H9 (cell line): ENCODE data around the gene PEX14. TPM values are rescaled to one million over a fixed set of nuclear protein-coding genes. Genes with fewer than 3 reads are reported as not detected.
A peak's percentile ranks its signal among the peaks of the same experiment; 100 is the strongest.

Experiments
- DNase-seq: peaks from one replicate; pipeline ENCODE4 v3.0.0-alpha.2; 2017
- H2AFZ ChIP-seq: one replicate; pipeline ENCODE4 v1.6.1; 2013; ENCODE audit warnings: mild to moderate bottlenecking, low read length, control low read depth, moderate library complexity
- H2AK5ac ChIP-seq: 2 replicates; pipeline ENCODE4 v1.6.1; 2013; ENCODE audit warnings: low read length, control low read depth, mixed read lengths; ENCODE audit not compliant: insufficient read length
- H2BK120ac ChIP-seq: one replicate; pipeline ENCODE4 v1.6.1; 2013; ENCODE audit warnings: low read depth, mild to moderate bottlenecking, low read length, control low read depth, inconsistent platforms; ENCODE audit not compliant: poor library complexity, severe bottlenecking
- H2BK12ac ChIP-seq: 2 replicates; pipeline ENCODE4 v1.6.1; 2013; ENCODE audit warnings: low read length, control low read depth, mixed read lengths, low read depth; ENCODE audit not compliant: insufficient read length
- H2BK15ac ChIP-seq: 2 replicates; pipeline ENCODE4 v1.6.1; 2013; ENCODE audit warnings: low read depth, low read length, control low read depth
- H2BK20ac ChIP-seq: one replicate; pipeline ENCODE4 v1.6.1; 2013; ENCODE audit warnings: low read depth, mild to moderate bottlenecking, low read length, control low read depth, inconsistent platforms; ENCODE audit not compliant: poor library complexity, severe bottlenecking
- H2BK5ac ChIP-seq: 2 replicates; pipeline ENCODE4 v1.6.1; 2013; ENCODE audit warnings: low read length, control low read depth, mixed read lengths; ENCODE audit not compliant: insufficient read length
- H3K14ac ChIP-seq: 2 replicates; pipeline ENCODE4 v1.6.1; 2013; ENCODE audit warnings: low read length, control low read depth; ENCODE audit not compliant: insufficient read depth
- H3K18ac ChIP-seq: 2 replicates; pipeline ENCODE4 v1.6.1; 2013; ENCODE audit warnings: low read depth, mild to moderate bottlenecking, mixed read lengths, low read length, control low read depth; ENCODE audit not compliant: insufficient read length
- H3K23ac ChIP-seq: 2 replicates; pipeline ENCODE4 v1.6.1; 2013; ENCODE audit warnings: low read length, control low read depth, mixed read lengths, low read depth; ENCODE audit not compliant: insufficient read length
- H3K23me2 ChIP-seq: 2 replicates; pipeline ENCODE4 v1.6.1; 2013; ENCODE audit warnings: low read depth, mild to moderate bottlenecking, mixed read lengths, low read length, control low read depth; ENCODE audit not compliant: insufficient read length, poor library complexity, severe bottlenecking
- H3K27ac ChIP-seq: 2 replicates; pipeline ENCODE4 v1.5.1; 2013; ENCODE audit warnings: low read length, control low read depth, mixed read lengths, low read depth; ENCODE audit not compliant: insufficient read length
- H3K27me3 ChIP-seq: 2 replicates; pipeline ENCODE4 v1.6.1; 2013; ENCODE audit warnings: low read length, control low read depth, inconsistent platforms; ENCODE audit not compliant: insufficient read depth
- H3K4ac ChIP-seq: 2 replicates; pipeline ENCODE4 v1.6.1; 2013; ENCODE audit warnings: low read depth, mild to moderate bottlenecking, control low read depth, inconsistent platforms, low read length, moderate library complexity
- H3K4me1 ChIP-seq: 2 replicates; pipeline ENCODE4 v1.6.1; 2013; ENCODE audit warnings: low read length, control low read depth, inconsistent platforms; ENCODE audit not compliant: insufficient read depth
- H3K4me2 ChIP-seq: 2 replicates; pipeline ENCODE4 v1.6.1; 2013; ENCODE audit warnings: low read length, control low read depth, mixed read lengths; ENCODE audit not compliant: insufficient read length, insufficient read depth
- H3K56ac ChIP-seq: 2 replicates; pipeline ENCODE4 v1.6.1; 2013; ENCODE audit warnings: low read depth, mild to moderate bottlenecking, mixed read lengths, low read length, control low read depth; ENCODE audit not compliant: insufficient read length
- H3K79me1 ChIP-seq: 2 replicates; pipeline ENCODE4 v1.6.1; 2013; ENCODE audit warnings: low read depth, mild to moderate bottlenecking, moderate library complexity, low read length, control low read depth, inconsistent platforms; ENCODE audit not compliant: insufficient read depth, poor library complexity, severe bottlenecking
- H3K79me2 ChIP-seq: 2 replicates; pipeline ENCODE4 v1.6.1; 2013; ENCODE audit warnings: low read length, control low read depth, inconsistent platforms; ENCODE audit not compliant: insufficient read depth
- H3K9ac ChIP-seq: 2 replicates; pipeline ENCODE4 v1.6.1; 2013; ENCODE audit warnings: low read length, control low read depth, mixed read lengths; ENCODE audit not compliant: insufficient read length; ENCODE audit errors: extremely low read depth
- H3K9me3 ChIP-seq: one replicate; pipeline ENCODE4 v1.6.1; 2013; ENCODE audit warnings: low read depth, low read length, inconsistent platforms; ENCODE audit not compliant: control insufficient read depth
- H3T11ph ChIP-seq: one replicate; pipeline ENCODE4 v1.6.1; 2013; ENCODE audit warnings: mild to moderate bottlenecking, low read length, control low read depth, inconsistent platforms
- H4K20me1 ChIP-seq: one replicate; pipeline ENCODE4 v1.6.1; 2013; ENCODE audit not compliant: control insufficient read depth, insufficient read length, insufficient read depth
- H4K5ac ChIP-seq: 2 replicates; pipeline ENCODE4 v1.6.1; 2013; ENCODE audit warnings: low read depth, mild to moderate bottlenecking, mixed read lengths, low read length, control low read depth; ENCODE audit not compliant: insufficient read length
- H4K8ac ChIP-seq: replicated peaks from 2 replicates; pipeline ENCODE4 v1.6.1; 2013; ENCODE audit warnings: low read length, control low read depth, mixed read lengths, low read depth; ENCODE audit not compliant: insufficient read length
- H4K91ac ChIP-seq: 2 replicates; pipeline ENCODE4 v1.6.1; 2013; ENCODE audit warnings: low read depth, mild to moderate bottlenecking, moderate library complexity, mixed read lengths, low read length, control low read depth; ENCODE audit not compliant: insufficient read length
- H3K27ac Mint-ChIP-seq, 3 experiments: 2 replicates in 2 of 3; 3 replicates in 1 of 3; pipeline ENCODE4 v1.8.0; 2020 to 2021; ENCODE audit warnings: mixed read lengths in 3 of 3, mild to moderate bottlenecking in 1 of 3, moderate library complexity in 1 of 3
- H3K27me3 Mint-ChIP-seq: 2 replicates; pipeline ENCODE4 v1.8.0; 2021; ENCODE audit warnings: low read depth, mild to moderate bottlenecking, moderate library complexity, mixed read lengths
- H3K36me3 Mint-ChIP-seq, 3 experiments: 2 replicates in 2 of 3; 3 replicates in 1 of 3; pipeline ENCODE4 v1.8.0; 2020 to 2021; ENCODE audit warnings: low read depth in 3 of 3, mixed read lengths in 3 of 3; ENCODE audit not compliant: insufficient read depth in 1 of 3
- H3K4me1 Mint-ChIP-seq, 2 experiments: 2 replicates each; pipeline ENCODE4 v1.8.0; 2020; ENCODE audit warnings: mixed read lengths in 2 of 2
- H3K4me3 Mint-ChIP-seq, 2 experiments: 2 replicates in 1 of 2; 3 replicates in 1 of 2; pipeline ENCODE4 v1.8.0; 2020 to 2021; ENCODE audit warnings: mild to moderate bottlenecking in 2 of 2, mixed read lengths in 2 of 2, moderate library complexity in 1 of 2
- H3K9me3 Mint-ChIP-seq, 2 experiments: 2 replicates in 1 of 2; 3 replicates in 1 of 2; pipeline ENCODE4 v1.8.0; 2020; ENCODE audit warnings: mild to moderate bottlenecking in 2 of 2, mixed read lengths in 2 of 2, moderate library complexity in 1 of 2
- CTCF ChIP-seq: fragments of 200-600 bp; sonication (generic); conservative IDR thresholded peaks from 3 replicates; pipeline ENCODE4 v1.8.0; 2021; ENCODE audit warnings: antibody characterized with exemption, mild to moderate bottlenecking
- WGBS: extraction: QIAGEN DNeasy Blood & Tissue Kit; methylation state at CpG from one replicate; pipeline ENCODE4 v1.1.7; 2013; ENCODE audit warnings: missing lambda C conversion rate, low lambda C conversion rate, mixed read lengths; ENCODE audit not compliant: insufficient read length; ENCODE audit errors: extremely low coverage; 5-methylcytosine and 5-hydroxymethylcytosine counted together
- total RNA-seq: library from RNA; stranded (reverse); gene quantifications from 2 replicates; pipeline ENCODE4 v1.2.1, GENCODE V29; 2021

PEX14 gene
- total RNA-seq, 1 experiment from 2014 or later, result 23.9 TPM

GRCh38 chr1:10598389-10598702 is 123.6 kb downstream of the PEX14 start:
- Histone ChIP-seq H3K79me1 (no peaks in the 10 kb centered on the region), H4K20me1 (peaks cover 2% of the 10 kb centered on the region), H2AFZ (no peak overlapping the region), H2BK5ac (no peak overlapping the region), H3K9ac (no peak overlapping the region), H4K91ac (no peak overlapping the region), H3K27ac (no peak overlapping the region), H3K4ac (no peak overlapping the region), H3K79me2 (no peaks in the 10 kb centered on the region), H2AK5ac (no peak overlapping the region), H3K18ac (no peak overlapping the region), H3K4me1 (peaks cover 11% of the 10 kb centered on the region; the same call in 1 of the 2 replicates), H3K4me2 (no peak overlapping the region), H3K9me3 (no peaks in the 10 kb centered on the region), H2BK15ac (no peak overlapping the region), H3K14ac (no peak overlapping the region), H2BK12ac (no peak overlapping the region), H2BK120ac (no peak overlapping the region), H4K5ac (no peak overlapping the region), H2BK20ac (no peak overlapping the region), H3K23me2 (peaks cover 4% of the 10 kb centered on the region), H3K27me3 (no peaks in the 10 kb centered on the region; the same call in 1 of the 2 replicates), H3K23ac (no peak overlapping the region), H3T11ph (no peak overlapping the region), H4K8ac (no peak overlapping the region), H3K56ac (no peak overlapping the region)
- Mint-ChIP-seq H3K27ac (peak overlapping the region in 2 of 3 experiments; percentile 27 to 78; a peak in 3 of 7 replicates), H3K9me3 (no peaks in the 10 kb centered on the region), H3K36me3 (0 out of 7 replicates have a peak, but pooled peaks cover 0 to 4% (median 0%) of the 10 kb centered on the region in 3 experiments), H3K4me1 (peaks cover 44 to 49% of the 10 kb centered on the region in 2 experiments), H3K4me3 (peak overlapping the region in 1 of 2 experiments; percentile 16; a peak in 1 of 5 replicates), H3K27me3 (no peaks in the 10 kb centered on the region)
- DNase-seq, result no peak
- TF ChIP-seq CTCF, result peak; percentile 17; the same call in 1 of the 3 replicates
- WGBS, result no CpG with 5 or more reads among the region's 6 CpGs
